ENCODE measurements around the gene CXorf65. TPM values are rescaled to one million over a fixed set of nuclear protein-coding genes. Genes with fewer than 3 reads are reported as not detected.
A peak's percentile ranks its signal among the peaks of the same experiment; 100 is the strongest.

Gene CXorf65
- total RNA-seq, 1 experiment from 2014 or later = not detected

DNA sequence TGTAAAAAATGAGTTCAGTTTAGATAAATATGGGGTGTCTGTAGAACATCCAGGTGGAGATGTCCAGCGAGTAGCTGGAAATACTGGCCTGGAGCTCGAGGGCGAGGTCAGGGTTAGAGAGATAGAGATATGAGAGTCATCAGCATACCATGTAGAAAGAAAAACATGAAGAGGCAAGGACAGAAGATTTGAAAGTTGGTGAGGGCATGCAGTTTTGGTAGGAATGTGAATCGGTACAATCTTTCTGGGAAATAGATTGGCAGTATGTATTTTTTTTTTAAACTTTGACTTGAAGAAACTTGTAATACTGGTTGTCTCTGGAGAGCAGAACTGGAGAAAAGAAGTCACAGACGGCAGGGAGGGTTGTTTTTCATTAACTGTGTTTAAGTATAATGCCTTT is 36.0 kb downstream of the CXorf65 start:
- Mint-ChIP-seq H3K36me3 (ENCODE audit: insufficient read depth, unreplicated experiment) (peaks cover 12% of the 10 kb centered on the region), H3K27me3 (ENCODE audit: insufficient read depth, unreplicated experiment) (no peaks in the 10 kb centered on the region), H3K4me3 (ENCODE audit: unreplicated experiment) (no peak overlapping the region), H3K27ac (ENCODE audit: unreplicated experiment) (no peak overlapping the region), H3K9me3 (ENCODE audit: unreplicated experiment) (no peaks in the 10 kb centered on the region), H3K4me1 (ENCODE audit: low read depth, unreplicated experiment) (peaks cover 26% of the 10 kb centered on the region)
- TF ChIP-seq, protein P1, sequence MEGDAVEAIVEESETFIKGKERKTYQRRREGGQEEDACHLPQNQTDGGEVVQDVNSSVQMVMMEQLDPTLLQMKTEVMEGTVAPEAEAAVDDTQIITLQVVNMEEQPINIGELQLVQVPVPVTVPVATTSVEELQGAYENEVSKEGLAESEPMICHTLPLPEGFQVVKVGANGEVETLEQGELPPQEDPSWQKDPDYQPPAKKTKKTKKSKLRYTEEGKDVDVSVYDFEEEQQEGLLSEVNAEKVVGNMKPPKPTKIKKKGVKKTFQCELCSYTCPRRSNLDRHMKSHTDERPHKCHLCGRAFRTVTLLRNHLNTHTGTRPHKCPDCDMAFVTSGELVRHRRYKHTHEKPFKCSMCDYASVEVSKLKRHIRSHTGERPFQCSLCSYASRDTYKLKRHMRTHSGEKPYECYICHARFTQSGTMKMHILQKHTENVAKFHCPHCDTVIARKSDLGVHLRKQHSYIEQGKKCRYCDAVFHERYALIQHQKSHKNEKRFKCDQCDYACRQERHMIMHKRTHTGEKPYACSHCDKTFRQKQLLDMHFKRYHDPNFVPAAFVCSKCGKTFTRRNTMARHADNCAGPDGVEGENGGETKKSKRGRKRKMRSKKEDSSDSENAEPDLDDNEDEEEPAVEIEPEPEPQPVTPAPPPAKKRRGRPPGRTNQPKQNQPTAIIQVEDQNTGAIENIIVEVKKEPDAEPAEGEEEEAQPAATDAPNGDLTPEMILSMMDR (IDR thresholded peaks at IDR 0.05; ENCODE audit: insufficient read depth in 1 of 2, low read depth in 1 of 2, low read length in 1 of 2, severe bottlenecking in 1 of 2, unreplicated experiment in 1 of 2) = no peak
- no peak for DNase-seq
- Histone ChIP-seq H3K27me3 (replicated peaks; ENCODE audit: control insufficient read depth, insufficient read depth, low read length) (no peaks in the 10 kb centered on the region), H3K36me3 (ENCODE audit: control insufficient read depth, insufficient read depth, low read length) (no peaks in the 10 kb centered on the region), H3K4me3 (ENCODE audit: low read depth, low read length) (no peak overlapping the region), H3K9me3 (no peaks in the 10 kb centered on the region), H3K4me1 (0 out of 2 replicates have a peak, but pooled peaks cover 5% of the 10 kb centered on the region)
- intact Hi-C loops (cut with micrococcal nuclease; ENCODE audit: unreplicated experiment) = no loop called here
- no TSS peak for BruUV-seq (replicated peaks)
- CTCF ChIA-PET = no interaction called here
- POLR2A ChIA-PET = no interaction called here

- Mint-ChIP-seq H3K27me3 (ENCODE audit: insufficient read depth, unreplicated experiment) (no peaks in the 10 kb centered on the region), H3K4me3 (ENCODE audit: unreplicated experiment) (peak within 1 kb of the TSS; percentile 100), H3K27ac (ENCODE audit: unreplicated experiment) (peak within 1 kb of the TSS; percentile 94), H3K36me3 (ENCODE audit: insufficient read depth, unreplicated experiment) (peaks cover 24% of the 10 kb centered on the region), H3K4me1 (ENCODE audit: low read depth, unreplicated experiment) (peaks cover 29% of the 10 kb centered on the region), H3K9me3 (ENCODE audit: unreplicated experiment) (no peaks in the 10 kb centered on the region)
- DNase-seq = peak; percentile 92 to 93
- ChIA-PET POLR2A (interaction anchor here (0.6 kb wide), 1 partner anchor 298 kb away, joined by 3 read pairs; the partner anchor contains the start of gene TAF1), CTCF (interaction anchor here (0.6 kb wide), 1 partner anchor 28 kb away, joined by 3 read pairs; no protein-coding TSS in a partner anchor)
- TF ChIP-seq, protein P1 (IDR thresholded peaks at IDR 0.05; ENCODE audit: insufficient read depth in 1 of 2, low read depth in 1 of 2, low read length in 1 of 2, severe bottlenecking in 1 of 2, unreplicated experiment in 1 of 2) = no peak
- Histone ChIP-seq H3K36me3 (ENCODE audit: control insufficient read depth, insufficient read depth, low read length) (no peaks in the 10 kb centered on the region), H3K9me3 (no peaks in the 10 kb centered on the region), H3K4me3 (ENCODE audit: low read depth, low read length) (peak within 1 kb of the TSS; percentile 66), H3K27me3 (replicated peaks; ENCODE audit: control insufficient read depth, insufficient read depth, low read length) (no peaks in the 10 kb centered on the region), H3K4me1 (0 out of 2 replicates have a peak, but pooled peaks cover 5% of the 10 kb centered on the region)
- intact Hi-C loops (cut with micrococcal nuclease; ENCODE audit: unreplicated experiment) = loop anchor here (1.0 to 5.0 kb wide), 2 partner anchors 50 to 109 kb away; partner anchors contain the start of gene MED12
- BruUV-seq (replicated peaks) = no TSS peak
Observed at GRCh38 chrX:71068044-71068918, 38.3 kb downstream of the CXorf65 start, which contains the start of gene SNX12. Gene SNX12, minus strand, starts transcription at chrX:71068334. Its CDS starts 28 bp downstream, at chrX:71068306.

GRCh38 chrX:71067712-71068043 is 38.9 kb downstream of the CXorf65 start:
- peak in 1 of 2 experiments; percentile 35 for DNase-seq
- intact Hi-C loops (cut with micrococcal nuclease; ENCODE audit: unreplicated experiment) = loop anchor here (1.0 to 5.0 kb wide), 2 partner anchors 51 to 110 kb away; partner anchors contain the start of gene MED12
- H3K9me3 Mint-ChIP-seq (ENCODE audit: unreplicated experiment) = no peaks in the 10 kb centered on the region
- H3K36me3 ChIP-seq (ENCODE audit: control insufficient read depth, insufficient read depth, low read length) = no peaks in the 10 kb centered on the region
- peaks cover 23% of the 10 kb centered on the region for H3K4me1 Mint-ChIP-seq (ENCODE audit: low read depth, unreplicated experiment)
- POLR2A ChIA-PET = interaction anchor here (0.6 kb wide), 1 partner anchor 298 kb away, joined by 3 read pairs; the partner anchor contains the start of gene TAF1
- peak overlapping the region; percentile 61 for H3K4me3 ChIP-seq (ENCODE audit: low read depth, low read length)
- no TSS peak for BruUV-seq (replicated peaks)
- peak overlapping the region; percentile 94 for H3K27ac Mint-ChIP-seq (ENCODE audit: unreplicated experiment)
- 0 out of 2 replicates have a peak, but pooled peaks cover 5% of the 10 kb centered on the region for H3K4me1 ChIP-seq
- CTCF ChIA-PET = interaction anchor here (0.6 kb wide), 1 partner anchor 28 kb away, joined by 3 read pairs; no protein-coding TSS in a partner anchor
- no peaks in the 10 kb centered on the region for H3K27me3 ChIP-seq (replicated peaks; ENCODE audit: control insufficient read depth, insufficient read depth, low read length)
- TF ChIP-seq, protein P1 (IDR thresholded peaks at IDR 0.05; ENCODE audit: insufficient read depth in 1 of 2, low read depth in 1 of 2, low read length in 1 of 2, severe bottlenecking in 1 of 2, unreplicated experiment in 1 of 2) = no peak
- H3K9me3 ChIP-seq = no peaks in the 10 kb centered on the region
- H3K27me3 Mint-ChIP-seq (ENCODE audit: insufficient read depth, unreplicated experiment) = no peaks in the 10 kb centered on the region
- H3K4me3 Mint-ChIP-seq (ENCODE audit: unreplicated experiment) = peak overlapping the region; percentile 100
- peaks cover 28% of the 10 kb centered on the region for H3K36me3 Mint-ChIP-seq (ENCODE audit: insufficient read depth, unreplicated experiment)
